Activated CD4-positive, alpha-beta T cell treated with anti-CD3 and anti-CD28 coated beads, Interleukin-2, amount 10 ng/mL, durations not matched to agents 7 days and 5 days (primary cell): ENCODE measurements around the gene RIMOC1. TPM values are rescaled to one million over a fixed set of nuclear protein-coding genes. Genes with fewer than 3 reads are reported as not detected.

Experiments
- CTCF ChIA-PET: fragments of 350-600 bp; sonication (Branson Sonifier 250); formaldehyde crosslinking; loops from one replicate; lab custom pipeline; 2021; ENCODE audit warnings: antibody characterized with exemption; lab: Charles Lee
- POLR2A ChIA-PET: fragments of 350-600 bp; sonication (Branson Sonifier 250); formaldehyde crosslinking; loops from one replicate; lab custom pipeline; 2021; ENCODE audit warnings: antibody characterized with exemption; lab: Charles Lee
- DNase-seq: peaks from one replicate; pipeline ENCODE4 v3.0.0-alpha.2; 2020
- H3K27ac Mint-ChIP-seq: one replicate; pipeline ENCODE4 v1.8.0; 2021; ENCODE audit warnings: mild to moderate bottlenecking, moderate library complexity, mixed read lengths
- H3K27me3 Mint-ChIP-seq: one replicate; pipeline ENCODE4 v1.8.0; 2021; ENCODE audit warnings: mixed read lengths
- H3K36me3 Mint-ChIP-seq: one replicate; pipeline ENCODE4 v1.8.0; 2021; ENCODE audit warnings: low read depth, mixed read lengths
- H3K4me1 Mint-ChIP-seq: one replicate; pipeline ENCODE4 v1.8.0; 2021; ENCODE audit warnings: mixed read lengths
- H3K4me3 Mint-ChIP-seq: one replicate; pipeline ENCODE4 v1.8.0; 2021; ENCODE audit warnings: mild to moderate bottlenecking, moderate library complexity, mixed read lengths
- H3K9me3 Mint-ChIP-seq: one replicate; pipeline ENCODE4 v1.8.0; 2021; ENCODE audit warnings: mixed read lengths
- total RNA-seq, 2 experiments: library from RNA; stranded (reverse); gene quantifications; one replicate each; pipeline ENCODE4 v1.2.3, GENCODE V29; 2021

The RIMOC1 gene
- total RNA-seq, 2 experiments from 2014 or later, result 24.3 to 25.3 TPM

GRCh38 chr5:41875121-41875520 lies 29.0 kb upstream of the RIMOC1 start:
- Mint-ChIP-seq H3K4me3 (no peak overlapping the region), H3K9me3 (peaks cover 2% of the 10 kb centered on the region), H3K27ac (no peak overlapping the region), H3K36me3 (peaks cover 2% of the 10 kb centered on the region), H3K27me3 (no peaks in the 10 kb centered on the region), H3K4me1 (peaks cover 21% of the 10 kb centered on the region)
- POLR2A ChIA-PET, result no interaction called here
- CTCF ChIA-PET, result interaction anchor here (1.2 to 1.3 kb wide), 2 partner anchors 15 to 50 kb away, joined by 3 to 5 read pairs; partner anchors contain the start of gene FBXO4
- DNase-seq, result no peak

GRCh38 chr5:41876678-41877077 lies 27.5 kb upstream of the RIMOC1 start:
- H3K9me3 Mint-ChIP-seq, result peaks cover 2% of the 10 kb centered on the region
- H3K36me3 Mint-ChIP-seq, result peaks cover 2% of the 10 kb centered on the region

GRCh38 chr5:41877408-41877807 lies 26.7 kb upstream of the RIMOC1 start:
- Mint-ChIP-seq H3K36me3 (peaks cover 2% of the 10 kb centered on the region), H3K4me1 (peaks cover 11% of the 10 kb centered on the region), H3K27me3 (no peaks in the 10 kb centered on the region), H3K27ac (no peak overlapping the region), H3K4me3 (no peak overlapping the region), H3K9me3 (peaks cover 2% of the 10 kb centered on the region)
- CTCF ChIA-PET, result interaction anchor here (1.2 kb wide), 1 partner anchor 8 kb away, joined by 5 read pairs; no protein-coding TSS in a partner anchor
- POLR2A ChIA-PET, result no interaction called here
- DNase-seq, result no peak

More at GRCh38 chr5:41876678-41877077, 27.5 kb upstream of the RIMOC1 start:
- H3K4me1 Mint-ChIP-seq, result peaks cover 11% of the 10 kb centered on the region
- ChIA-PET CTCF (interaction anchor here (1.1 to 1.3 kb wide), 4 partner anchors 9 to 49 kb away, joined by 3 to 5 read pairs (median 4); partner anchors contain the start of gene FBXO4), POLR2A (interaction anchor here (0.9 kb wide), 1 partner anchor 27 kb away, joined by 3 read pairs; the partner anchor contains the start of gene RIMOC1)
- H3K27me3 Mint-ChIP-seq, result no peaks in the 10 kb centered on the region
- no peak for DNase-seq
- H3K27ac Mint-ChIP-seq, result no peak overlapping the region
- no peak overlapping the region for H3K4me3 Mint-ChIP-seq

- peaks cover 2% of the 10 kb centered on the region for H3K9me3 Mint-ChIP-seq
- H3K4me3 Mint-ChIP-seq, result no peak overlapping the region
- peaks cover 11% of the 10 kb centered on the region for H3K4me1 Mint-ChIP-seq
- no peak for DNase-seq
- H3K36me3 Mint-ChIP-seq, result peaks cover 2% of the 10 kb centered on the region
- POLR2A ChIA-PET, result no interaction called here
- CTCF ChIA-PET, result no interaction called here
- no peaks in the 10 kb centered on the region for H3K27me3 Mint-ChIP-seq
- H3K27ac Mint-ChIP-seq, result no peak overlapping the region
Observed at GRCh38 chr5:41878173-41878572, 26.0 kb upstream of the RIMOC1 start.

- ChIA-PET CTCF (interaction anchor here (1.0 kb wide), 1 partner anchor 20 kb away, joined by 3 read pairs; no protein-coding TSS in a partner anchor), POLR2A (no interaction called here)
- no peak for DNase-seq
- Mint-ChIP-seq H3K27me3 (no peaks in the 10 kb centered on the region), H3K4me1 (peaks cover 11% of the 10 kb centered on the region), H3K4me3 (no peak overlapping the region), H3K36me3 (peaks cover 2% of the 10 kb centered on the region), H3K27ac (no peak overlapping the region), H3K9me3 (peaks cover 2% of the 10 kb centered on the region)
Observed at GRCh38 chr5:41878643-41879478, 25.3 kb upstream of the RIMOC1 start.

GRCh38 chr5:41882765-41883164 lies 21.4 kb upstream of the RIMOC1 start:
- no peaks in the 10 kb centered on the region for H3K4me1 Mint-ChIP-seq
- ChIA-PET CTCF (no interaction called here), POLR2A (no interaction called here)
- no peaks in the 10 kb centered on the region for H3K36me3 Mint-ChIP-seq
- H3K4me3 Mint-ChIP-seq, result no peak overlapping the region
- peaks cover 4% of the 10 kb centered on the region for H3K27me3 Mint-ChIP-seq
- no peak overlapping the region for H3K27ac Mint-ChIP-seq
- no peak for DNase-seq
- H3K9me3 Mint-ChIP-seq, result no peaks in the 10 kb centered on the region

- H3K36me3 Mint-ChIP-seq, result no peaks in the 10 kb centered on the region
- no peak for DNase-seq
- ChIA-PET POLR2A (no interaction called here), CTCF (interaction anchor here (1.0 kb wide), 1 partner anchor 21 kb away, joined by 3 read pairs; the partner anchor contains the start of gene RIMOC1)
- H3K27me3 Mint-ChIP-seq, result peaks cover 8% of the 10 kb centered on the region
- no peaks in the 10 kb centered on the region for H3K4me1 Mint-ChIP-seq
- no peak overlapping the region for H3K27ac Mint-ChIP-seq
- no peaks in the 10 kb centered on the region for H3K9me3 Mint-ChIP-seq
- H3K4me3 Mint-ChIP-seq, result no peak overlapping the region
Observed at GRCh38 chr5:41883243-41883642, 20.9 kb upstream of the RIMOC1 start.

- H3K27me3 Mint-ChIP-seq, result peaks cover 14% of the 10 kb centered on the region
Observed at GRCh38 chr5:41883936-41884335, 20.2 kb upstream of the RIMOC1 start.

GRCh38 chr5:41885286-41885685 lies 18.9 kb upstream of the RIMOC1 start:
- CTCF ChIA-PET, result interaction anchor here (0.9 to 1.0 kb wide), 3 partner anchors 8 to 11 kb away, joined by 3 to 5 read pairs (median 3); no protein-coding TSS in a partner anchor
- POLR2A ChIA-PET, result interaction anchor here (0.7 to 0.9 kb wide), 2 partner anchors 19 to 1135 kb away, joined by 3 read pairs; partner anchors contain the start of gene RIMOC1
- Mint-ChIP-seq H3K27me3 (peaks cover 19% of the 10 kb centered on the region), H3K9me3 (no peaks in the 10 kb centered on the region), H3K4me1 (no peaks in the 10 kb centered on the region), H3K36me3 (no peaks in the 10 kb centered on the region), H3K27ac (no peak overlapping the region), H3K4me3 (no peak overlapping the region)
- no peak for DNase-seq

More at GRCh38 chr5:41883936-41884335, 20.2 kb upstream of the RIMOC1 start:
- H3K4me3 Mint-ChIP-seq, result no peak overlapping the region
- no peak for DNase-seq
- no peaks in the 10 kb centered on the region for H3K36me3 Mint-ChIP-seq
- H3K27ac Mint-ChIP-seq, result no peak overlapping the region
- no peaks in the 10 kb centered on the region for H3K4me1 Mint-ChIP-seq
- ChIA-PET POLR2A (no interaction called here), CTCF (interaction anchor here (1.0 kb wide), 1 partner anchor 20 kb away, joined by 3 read pairs; the partner anchor contains the start of gene RIMOC1)
- no peaks in the 10 kb centered on the region for H3K9me3 Mint-ChIP-seq

- DNase-seq, result no peak
- H3K27me3 Mint-ChIP-seq, result peaks cover 30% of the 10 kb centered on the region
- H3K4me1 Mint-ChIP-seq, result peaks cover 22% of the 10 kb centered on the region
- no peak overlapping the region for H3K27ac Mint-ChIP-seq
- ChIA-PET CTCF (interaction anchor here (0.5 kb wide), 1 partner anchor 1059 kb away, joined by 3 read pairs; no protein-coding TSS in a partner anchor), POLR2A (no interaction called here)
- peaks cover 2% of the 10 kb centered on the region for H3K9me3 Mint-ChIP-seq
- H3K36me3 Mint-ChIP-seq, result peaks cover 5% of the 10 kb centered on the region
- no peak overlapping the region for H3K4me3 Mint-ChIP-seq
Observed at GRCh38 chr5:41891066-41891707, 13.0 kb upstream of the RIMOC1 start.

- H3K27ac Mint-ChIP-seq, result no peak overlapping the region
- peaks cover 2% of the 10 kb centered on the region for H3K9me3 Mint-ChIP-seq
- ChIA-PET CTCF (interaction anchor here (1.1 kb wide), 1 partner anchor 99 kb away, joined by 3 read pairs; no protein-coding TSS in a partner anchor), POLR2A (interaction anchor here (0.7 kb wide), 1 partner anchor 1647 kb away, joined by 3 read pairs; no protein-coding TSS in a partner anchor)
- no peak overlapping the region for H3K4me3 Mint-ChIP-seq
- DNase-seq, result no peak
- H3K27me3 Mint-ChIP-seq, result peaks cover 38% of the 10 kb centered on the region
- H3K36me3 Mint-ChIP-seq, result peaks cover 7% of the 10 kb centered on the region
- peaks cover 22% of the 10 kb centered on the region for H3K4me1 Mint-ChIP-seq
Observed at GRCh38 chr5:41892031-41892430, 12.1 kb upstream of the RIMOC1 start.

GRCh38 chr5:41893074-41893851 lies 10.9 kb upstream of the RIMOC1 start:
- Mint-ChIP-seq H3K36me3 (peaks cover 7% of the 10 kb centered on the region), H3K4me1 (peaks cover 22% of the 10 kb centered on the region), H3K27ac (peak overlapping the region; percentile 65), H3K27me3 (peaks cover 36% of the 10 kb centered on the region), H3K9me3 (peaks cover 2% of the 10 kb centered on the region), H3K4me3 (peak overlapping the region; percentile 5)
- DNase-seq, result no peak
- POLR2A ChIA-PET, result no interaction called here
- CTCF ChIA-PET, result interaction anchor here (0.8 to 1.2 kb wide), 4 partner anchors 8 to 152 kb away, joined by 3 to 5 read pairs (median 3); partner anchors contain the start of gene RIMOC1
